HCT116 (cell line): ENCODE results near the gene GSG1L. TPM values are rescaled to one million over a fixed set of nuclear protein-coding genes. Genes with fewer than 3 reads are reported as not detected.

Source experiments
- ATAC-seq: fragments of 200-7000 bp; cut with Tn5 transposase; 2 replicates; pipeline ENCODE4 v1.9.1; 2020; ENCODE audit warnings: mild to moderate bottlenecking, moderate library complexity
- BruUV-seq: library from RNA; stranded (reverse); fragments of 400-500 nt; replicated peaks from 2 replicates; lab custom pipeline; 2021; lab: Mats Ljungman, UMichigan
- CTCF ChIA-PET: fragments of 300-600 bp; sonication (Branson Sonifier 250); formaldehyde crosslinking; loops from one replicate; lab custom pipeline; 2021; ENCODE audit warnings: antibody characterized with exemption; lab: Charles Lee
- POLR2A ChIA-PET: fragments of 300-600, 350-600 bp; sonication (Branson Sonifier 250); formaldehyde crosslinking; loops from one replicate; lab custom pipeline; 2021; ENCODE audit warnings: antibody characterized with exemption; lab: Charles Lee
- RAD21 ChIA-PET, 2 experiments: fragments of 300-600 bp; sonication (Branson Sonifier 250); formaldehyde crosslinking; loops; one replicate each; lab custom pipeline; 2023; ENCODE audit warnings: low total read pairs in 2 of 2; ENCODE audit not compliant: uncharacterized antibody in 2 of 2, unreplicated experiment in 2 of 2, low non-redundant PET in 1 of 2; lab: Charles Lee
- DNase-seq: peaks from one replicate; pipeline ENCODE4 v3.0.0-alpha.2; 2010; ENCODE audit warnings: low read depth, low spot score
- H2AFZ ChIP-seq: fragments of 200-600 bp; shearing (Covaris generic), sonication (generic); 2 replicates; pipeline ENCODE4 v1.6.1; 2017; ENCODE audit warnings: low read depth, mixed run types, mixed read lengths, antibody characterized with exemption, low read length; ENCODE audit not compliant: poor library complexity, severe bottlenecking
- H3K27ac ChIP-seq: 2 replicates; pipeline ENCODE4 v1.5.1; 2012; ENCODE audit warnings: low read depth, low read length
- H3K27me3 ChIP-seq: fragments of 200-600 bp; sonication (generic); 2 replicates; pipeline ENCODE4 v1.6.1; 2016; ENCODE audit warnings: mixed run types, low read length, mixed read lengths; ENCODE audit not compliant: insufficient read depth
- H3K36me3 ChIP-seq, 2 experiments: fragments of 200-500 bp in 1 of 2; fragments of 200-600 bp in 1 of 2; sonication (Bioruptor generic) in 1 of 2; sonication (generic) in 1 of 2; 2 replicates each; pipeline versions ENCODE4 v1.5.1 to v1.6.1; 2014 to 2016; ENCODE audit warnings: low read length in 2 of 2, inconsistent platforms in 1 of 2, mixed read lengths in 1 of 2, mixed run types in 1 of 2; ENCODE audit not compliant: insufficient read depth in 2 of 2, control insufficient read depth in 1 of 2
- H3K4me1 ChIP-seq, 2 experiments: fragments of 200-600 bp in 1 of 2; sonication (generic) in 1 of 2; 2 replicates each; pipeline versions ENCODE4 v1.5.1 to v1.6.1; 2012 to 2017; ENCODE audit warnings: low read length in 2 of 2, inconsistent platforms in 1 of 2, mild to moderate bottlenecking in 1 of 2, mixed read lengths in 1 of 2, mixed run types in 1 of 2, moderate library complexity in 1 of 2; ENCODE audit not compliant: insufficient read depth in 2 of 2, control insufficient read depth in 1 of 2
- H3K4me2 ChIP-seq: fragments of 200-600 bp; sonication (generic); 2 replicates; pipeline ENCODE4 v1.6.1; 2017; ENCODE audit warnings: mixed run types, low read length, mixed read lengths
- H3K4me3 ChIP-seq, 2 experiments: fragments of 200-600 bp in 1 of 2; sonication (generic) in 1 of 2; replicated peaks in 1 of 2; 2 replicates each; pipeline ENCODE4 v1.5.1; 2011 to 2016; ENCODE audit warnings: low read length in 2 of 2, control low read depth in 1 of 2, low read depth in 1 of 2, mild to moderate bottlenecking in 1 of 2, mixed read lengths in 1 of 2, mixed run types in 1 of 2
- H3K79me2 ChIP-seq: fragments of 200-600 bp; sonication (generic); 2 replicates; pipeline ENCODE4 v1.6.1; 2017; ENCODE audit warnings: mild to moderate bottlenecking, mixed run types, low read length, moderate library complexity, mixed read lengths; ENCODE audit not compliant: insufficient read depth
- H3K9ac ChIP-seq: fragments of 200-600 bp; sonication (generic); 2 replicates; pipeline ENCODE4 v1.6.1; 2016; ENCODE audit warnings: low read length, mixed read lengths
- H3K9me2 ChIP-seq: fragments of 200-600 bp; sonication (generic), shearing (Covaris generic); 2 replicates; pipeline ENCODE4 v1.6.1; 2017; ENCODE audit warnings: mixed run types, mild to moderate bottlenecking, moderate library complexity; ENCODE audit not compliant: insufficient read depth
- H3K9me3 ChIP-seq, 2 experiments: fragments of 200-500 bp in 1 of 2; fragments of 200-600 bp in 1 of 2; sonication (Bioruptor generic) in 1 of 2; sonication (generic) in 1 of 2; 2 replicates each; pipeline ENCODE4 v1.6.1; 2014 to 2017; ENCODE audit warnings: low read length in 2 of 2, mixed read lengths in 2 of 2, inconsistent platforms in 1 of 2, low read depth in 1 of 2, mild to moderate bottlenecking in 1 of 2, mixed run types in 1 of 2, moderate library complexity in 1 of 2; ENCODE audit not compliant: control insufficient read depth in 1 of 2, insufficient read depth in 1 of 2
- H4K20me1 ChIP-seq: fragments of 200-600 bp; sonication (generic), shearing (Covaris generic); 2 replicates; pipeline ENCODE4 v1.6.1; 2017; ENCODE audit warnings: mixed run types, mild to moderate bottlenecking, moderate library complexity; ENCODE audit not compliant: insufficient read depth
- CTCF ChIP-seq, 3 experiments: fragments of 200-600 bp in 1 of 3; sonication (generic) in 1 of 3; IDR thresholded peaks in 2 of 3; conservative IDR thresholded peaks in 1 of 3; 2 replicates each; pipeline ENCODE4 v1.5.1; 2012 to 2017; ENCODE audit warnings: low read depth in 2 of 3, low read length in 2 of 3, antibody characterized with exemption in 1 of 3, borderline replicate concordance in 1 of 3, control low read depth in 1 of 3, mild to moderate bottlenecking in 1 of 3, mixed read lengths in 1 of 3, mixed run types in 1 of 3, moderate library complexity in 1 of 3; ENCODE audit not compliant: insufficient read depth in 1 of 3
- EGR1 ChIP-seq: IDR thresholded peaks from 2 replicates; pipeline ENCODE4 v1.6.1; 2012; ENCODE audit warnings: low read depth
- ELF1 ChIP-seq: IDR thresholded peaks from 2 replicates; pipeline ENCODE4 v1.6.1; 2012; ENCODE audit warnings: low read depth, borderline replicate concordance
- EZH2 ChIP-seq: fragments of 200-600 bp; sonication (generic); IDR thresholded peaks from 2 replicates; pipeline ENCODE4 v1.6.1; 2017; ENCODE audit warnings: antibody characterized with exemption, mixed run types
- MAX ChIP-seq: IDR thresholded peaks from 2 replicates; pipeline ENCODE4 v1.6.1; 2012
- RAD21 ChIP-seq: IDR thresholded peaks from 2 replicates; pipeline ENCODE4 v1.6.1; 2012; ENCODE audit warnings: low read depth, mild to moderate bottlenecking
- SRF ChIP-seq: IDR thresholded peaks from 2 replicates; pipeline ENCODE4 v1.6.1; 2012; ENCODE audit warnings: low read depth
- TCF7L2 ChIP-seq: IDR thresholded peaks from 2 replicates; pipeline ENCODE4 v1.7.0; 2011; ENCODE audit warnings: borderline replicate concordance, inconsistent platforms; ENCODE audit not compliant: insufficient read depth, insufficient read length; ENCODE audit errors: extremely low read depth
- YY1 ChIP-seq: IDR thresholded peaks from 2 replicates; pipeline ENCODE4 v1.6.1; 2011; ENCODE audit warnings: low read length, low read depth, moderate library complexity, mild to moderate bottlenecking; ENCODE audit not compliant: insufficient replicate concordance; ENCODE audit errors: extremely low read depth
- ZNF274 ChIP-seq: fragments of 200-500 bp; sonication (Bioruptor generic); IDR thresholded peaks from 2 replicates; pipeline ENCODE4 v1.6.1; 2014; ENCODE audit warnings: mild to moderate bottlenecking, low read depth, low read length, inconsistent platforms
- intact Hi-C: fragments of 100-400 bp; cut with micrococcal nuclease; formaldehyde crosslinking; loops from 2 replicates; pipeline ENCODE4 v1.10.0; 2022
- total RNA-seq: library from RNA; stranded (reverse); gene quantifications from one replicate; pipeline ENCODE4 v1.2.1, GENCODE V29; 2021; ENCODE audit not compliant: unreplicated experiment

The GSG1L gene
- total RNA-seq, 1 experiment from 2014 or later: not detected

- H3K36me3 ChIP-seq: no peaks in the 10 kb centered on the region
- H3K9me2 ChIP-seq: no peaks in the 10 kb centered on the region
- no TSS peak for BruUV-seq
- no peaks in the 10 kb centered on the region for H3K27me3 ChIP-seq
- ATAC-seq (no peak), DNase-seq (no peak)
- H4K20me1 ChIP-seq: no peaks in the 10 kb centered on the region
- no peak overlapping the region for H2AFZ ChIP-seq
- peaks cover 0 to 3% of the 10 kb centered on the region in 2 experiments; a peak in 1 of 4 replicates for H3K9me3 ChIP-seq
- TF ChIP-seq TCF7L2 (no peak), YY1 (no peak), MAX (no peak), SRF (no peak), EZH2 (no peak), RAD21 (no peak), CTCF (IDR thresholded peaks at IDR 0.05 in 2 of 3, conservative IDR thresholded peaks at IDR 0.05 in 1 of 3; ENCODE audit: borderline replicate concordance in 1 of 3, insufficient read depth in 1 of 3, low read depth in 2 of 3, low read length in 2 of 3) (no peak), EGR1 (no peak), ELF1 (no peak), ZNF274 (no peak)
- intact Hi-C loops: no loop called here
- no peaks in the 10 kb centered on the region for H3K4me1 ChIP-seq
- no peak overlapping the region for H3K4me3 ChIP-seq
- ChIA-PET CTCF (no interaction called here), RAD21 (no interaction called here), POLR2A (no interaction called here)
- no peak overlapping the region for H3K9ac ChIP-seq
- H3K27ac ChIP-seq: no peak overlapping the region
- H3K4me2 ChIP-seq: no peak overlapping the region
- no peaks in the 10 kb centered on the region for H3K79me2 ChIP-seq
Measured at GRCh38 chr16:27978876-27979275, 84.6 kb downstream of the GSG1L start.
